HUES64 (cell line): ENCODE results near the gene NKAIN1.
"Not testable (repeated sequence)": the region's sequence is repeated elsewhere in the genome, so short reads cannot be mapped to it uniquely, and the experiment has no call there.

Source experiments
- H3K27ac ChIP-seq: 2 replicates; pipeline ENCODE4 v1.7.0; 2013; ENCODE audit warnings: low read depth, low read length, inconsistent platforms
- H3K27me3 ChIP-seq: 2 replicates; pipeline ENCODE4 v1.6.1; 2013; ENCODE audit warnings: mild to moderate bottlenecking, low read length; ENCODE audit not compliant: insufficient read depth
- H3K36me3 ChIP-seq: 2 replicates; pipeline ENCODE4 v1.6.1; 2013; ENCODE audit warnings: mild to moderate bottlenecking, low read length; ENCODE audit not compliant: insufficient read depth
- H3K4me1 ChIP-seq: 2 replicates; pipeline ENCODE4 v1.6.1; 2013; ENCODE audit warnings: mild to moderate bottlenecking, low read length, moderate library complexity; ENCODE audit not compliant: insufficient read depth
- H3K4me3 ChIP-seq: 2 replicates; pipeline ENCODE4 v1.5.1; 2013; ENCODE audit warnings: mild to moderate bottlenecking, low read length, moderate library complexity
- H3K9ac ChIP-seq: 2 replicates; pipeline ENCODE4 v1.6.1; 2013; ENCODE audit warnings: mild to moderate bottlenecking, low read depth, low read length
- H3K9me3 ChIP-seq: 2 replicates; pipeline ENCODE4 v1.6.1; 2013; ENCODE audit warnings: low read depth, low read length; ENCODE audit not compliant: insufficient read depth
- WGBS: fragments of 150-250, 120-280 bp; methylation state at CpG from one replicate; pipeline ENCODE4 v1.1.7; 2013; ENCODE audit warnings: missing lambda C conversion rate; 5-methylcytosine and 5-hydroxymethylcytosine counted together

The NKAIN1 gene

DNA sequence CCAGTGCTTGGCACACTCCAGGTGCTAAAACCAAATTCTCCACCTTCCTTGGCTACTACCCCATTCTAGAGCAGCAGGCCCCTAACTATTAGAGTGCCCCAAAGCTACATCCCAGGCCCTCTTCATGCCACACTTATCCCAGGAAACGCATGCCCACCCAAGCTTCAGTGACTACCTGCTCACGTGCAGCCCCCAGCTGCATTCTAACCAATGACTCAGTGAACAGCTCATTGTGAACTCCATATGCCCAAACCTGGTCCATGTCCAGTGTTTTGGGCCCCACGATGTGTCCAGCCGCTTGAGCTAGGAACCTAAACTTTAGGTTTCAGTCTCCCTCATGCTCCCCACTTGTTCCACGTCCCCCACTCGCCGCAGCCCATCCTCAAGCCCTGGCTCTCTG lies 41.5 kb downstream of the NKAIN1 start:
- Histone ChIP-seq H3K27me3 (no peaks in the 10 kb centered on the region), H3K4me3 (no peak overlapping the region), H3K36me3 (no peaks in the 10 kb centered on the region), H3K9ac (no peak overlapping the region), H3K27ac (no peak overlapping the region), H3K9me3 (no peaks in the 10 kb centered on the region), H3K4me1 (peaks cover 5% of the 10 kb centered on the region; the same call in 1 of the 2 replicates)
- 89% methylated on average over 7 of the region's 7 CpGs for WGBS

DNA sequence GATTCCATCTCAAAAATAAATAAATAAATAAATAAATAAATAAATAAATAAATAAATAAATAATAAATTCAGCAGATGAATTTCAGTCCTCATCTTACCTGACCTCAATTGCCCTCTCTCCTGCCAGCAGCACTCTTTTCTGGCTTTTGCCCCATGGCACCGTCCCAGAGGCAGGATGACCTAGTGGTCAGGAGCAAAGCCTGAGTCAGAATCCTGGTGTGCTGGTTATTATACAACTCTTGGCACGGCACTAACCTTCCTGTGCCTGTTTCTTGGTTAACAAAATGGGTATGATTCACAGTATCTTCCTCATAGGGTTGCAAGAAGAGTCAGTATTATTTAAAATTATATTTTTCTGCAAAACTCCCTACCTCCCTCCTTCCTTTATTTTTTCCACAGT lies 43.0 kb downstream of the NKAIN1 start:
- no peak overlapping the region for H3K4me3 ChIP-seq
- no peaks in the 10 kb centered on the region for H3K36me3 ChIP-seq
- H3K9ac ChIP-seq = no peak overlapping the region
- H3K9me3 ChIP-seq = no peaks in the 10 kb centered on the region
- 93% methylated on average over 2 of the region's 2 CpGs for WGBS
- no peak overlapping the region for H3K27ac ChIP-seq
- H3K27me3 ChIP-seq = no peaks in the 10 kb centered on the region
- H3K4me1 ChIP-seq = peaks cover 5% of the 10 kb centered on the region; the same call in 1 of the 2 replicates

DNA sequence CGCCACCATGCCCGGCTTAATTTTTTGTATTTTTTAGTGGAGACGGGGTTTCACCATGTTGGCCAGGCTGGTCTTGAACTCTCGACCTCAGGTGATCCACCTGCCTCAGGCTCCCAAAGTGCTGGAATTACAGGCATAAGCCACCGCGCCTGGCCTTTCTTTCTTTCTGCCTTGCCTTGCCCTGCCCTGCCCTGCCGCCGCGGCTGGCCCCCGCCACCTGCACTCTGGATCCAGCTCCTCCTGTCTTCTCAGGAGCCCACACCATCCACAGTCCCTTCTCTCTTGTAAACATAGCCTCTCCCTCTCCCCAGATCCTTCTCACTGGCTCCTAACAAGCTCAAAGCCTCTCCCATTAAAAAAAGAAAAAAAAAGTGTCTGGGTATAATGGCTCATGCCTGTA lies 44.4 kb downstream of the NKAIN1 start:
- H3K4me3 ChIP-seq, H3K27ac ChIP-seq, H3K9ac ChIP-seq, H3K4me1 ChIP-seq, H3K9me3 ChIP-seq, H3K27me3 ChIP-seq, H3K36me3 ChIP-seq: not testable (repeated sequence)
- WGBS = 80% methylated on average over 10 of the region's 10 CpGs

DNA sequence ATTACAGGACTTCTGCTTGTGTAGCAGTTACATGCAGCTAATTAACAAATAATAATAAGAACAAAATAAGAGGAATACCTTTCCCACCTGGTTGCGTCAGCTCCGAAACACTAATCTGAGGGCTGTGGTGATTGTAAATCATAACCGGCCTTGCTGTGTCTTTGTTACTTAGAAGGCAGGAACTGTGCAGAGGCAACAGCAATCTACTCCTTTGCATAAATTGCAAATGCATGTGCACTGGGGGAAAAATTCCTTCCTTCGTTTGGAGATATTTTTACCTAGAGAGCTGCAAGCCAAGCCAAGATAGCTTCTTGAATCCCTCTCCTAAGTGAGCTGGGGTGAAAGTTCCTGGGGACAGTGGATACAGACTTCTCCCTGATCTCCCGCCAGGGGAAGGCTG lies 46.0 kb downstream of the NKAIN1 start:
- peaks cover 1% of the 10 kb centered on the region; the same call in 1 of the 2 replicates for H3K4me1 ChIP-seq
- H3K4me3 ChIP-seq = no peak overlapping the region
- H3K27ac ChIP-seq = no peak overlapping the region
- no peaks in the 10 kb centered on the region for H3K36me3 ChIP-seq
- no peaks in the 10 kb centered on the region for H3K27me3 ChIP-seq
- WGBS = 90% methylated on average over 5 of the region's 5 CpGs
- no peaks in the 10 kb centered on the region for H3K9me3 ChIP-seq
- no peak overlapping the region for H3K9ac ChIP-seq

DNA sequence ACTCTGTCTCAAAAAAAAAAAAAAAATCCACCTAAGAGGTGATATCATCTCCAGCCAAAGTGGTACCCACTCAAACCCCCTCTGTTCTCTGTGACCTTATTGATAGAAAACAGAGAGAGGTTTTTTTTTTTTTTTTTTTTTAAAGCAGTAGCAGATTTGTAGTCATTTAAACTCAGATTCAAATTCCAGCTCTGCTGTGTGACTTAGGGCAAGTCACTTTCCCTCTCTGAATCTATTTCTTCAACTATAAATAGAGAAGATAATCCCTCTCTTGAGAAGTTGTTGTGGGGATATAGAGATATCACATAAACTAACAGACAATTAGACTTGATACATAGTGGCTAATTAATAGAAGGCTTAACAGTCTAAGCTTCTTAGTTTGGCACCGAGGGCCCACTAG lies 48.4 kb downstream of the NKAIN1 start:
- H3K27me3 ChIP-seq = no peaks in the 10 kb centered on the region
- H3K36me3 ChIP-seq = no peaks in the 10 kb centered on the region
- no peaks in the 10 kb centered on the region for H3K4me1 ChIP-seq
- H3K9me3 ChIP-seq = no peaks in the 10 kb centered on the region
- no peak overlapping the region for H3K4me3 ChIP-seq
- no peak overlapping the region for H3K27ac ChIP-seq
- WGBS = 97% methylated on average over 1 of the region's 1 CpG
- no peak overlapping the region for H3K9ac ChIP-seq

DNA sequence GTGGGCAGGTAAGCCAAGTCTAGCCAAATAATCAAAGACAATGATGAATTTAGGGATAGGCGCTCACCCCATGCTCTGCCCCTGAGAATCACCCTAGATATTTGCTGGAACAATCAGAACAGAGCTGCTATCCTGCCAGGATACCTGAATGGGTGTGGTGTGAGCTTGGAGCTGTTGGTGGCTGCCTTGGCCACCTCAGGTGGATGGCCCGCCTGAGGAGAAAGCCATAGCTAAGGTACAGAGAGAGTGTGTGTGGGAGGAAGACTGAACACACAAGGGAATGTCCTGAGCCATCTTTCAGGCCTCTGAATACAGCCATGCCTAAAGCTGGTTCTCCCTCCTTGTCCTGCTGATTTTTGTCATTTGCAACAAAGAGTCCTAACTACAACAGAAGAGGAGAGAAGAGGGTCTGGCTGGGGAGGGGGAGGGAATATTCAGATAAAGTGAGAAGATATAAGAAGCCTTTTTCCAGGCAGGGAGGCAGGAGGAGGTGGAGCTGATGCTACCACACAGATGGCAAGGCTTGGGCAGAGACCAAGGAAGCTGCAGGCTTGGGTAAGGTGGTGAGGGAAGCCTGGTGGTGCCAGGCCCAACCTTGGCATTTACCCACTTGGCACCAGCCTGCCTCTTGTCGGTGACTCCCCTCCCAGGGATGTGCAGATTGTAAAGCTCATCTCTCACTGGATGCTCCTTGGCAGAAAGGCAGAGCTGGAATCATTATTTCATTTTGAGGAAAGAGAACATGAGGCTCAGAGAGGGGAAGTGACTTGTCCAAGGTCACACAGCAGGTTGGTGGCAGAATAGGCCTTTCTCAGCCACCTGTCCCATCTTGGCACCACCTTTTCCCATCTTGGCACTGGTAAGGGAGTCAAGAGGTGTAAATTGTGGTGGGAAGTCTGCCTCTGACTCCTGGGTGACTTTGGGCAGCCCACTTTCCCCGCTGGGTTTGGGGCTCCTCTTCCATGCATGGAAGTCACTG lies 49.7 kb downstream of the NKAIN1 start:
- 94% methylated on average over 4 of the region's 4 CpGs for WGBS
- Histone ChIP-seq H3K9ac (no peak overlapping the region), H3K27me3 (no peaks in the 10 kb centered on the region), H3K4me1 (no peaks in the 10 kb centered on the region), H3K4me3 (no peak overlapping the region), H3K27ac (no peak overlapping the region), H3K36me3 (no peaks in the 10 kb centered on the region), H3K9me3 (no peaks in the 10 kb centered on the region)

DNA sequence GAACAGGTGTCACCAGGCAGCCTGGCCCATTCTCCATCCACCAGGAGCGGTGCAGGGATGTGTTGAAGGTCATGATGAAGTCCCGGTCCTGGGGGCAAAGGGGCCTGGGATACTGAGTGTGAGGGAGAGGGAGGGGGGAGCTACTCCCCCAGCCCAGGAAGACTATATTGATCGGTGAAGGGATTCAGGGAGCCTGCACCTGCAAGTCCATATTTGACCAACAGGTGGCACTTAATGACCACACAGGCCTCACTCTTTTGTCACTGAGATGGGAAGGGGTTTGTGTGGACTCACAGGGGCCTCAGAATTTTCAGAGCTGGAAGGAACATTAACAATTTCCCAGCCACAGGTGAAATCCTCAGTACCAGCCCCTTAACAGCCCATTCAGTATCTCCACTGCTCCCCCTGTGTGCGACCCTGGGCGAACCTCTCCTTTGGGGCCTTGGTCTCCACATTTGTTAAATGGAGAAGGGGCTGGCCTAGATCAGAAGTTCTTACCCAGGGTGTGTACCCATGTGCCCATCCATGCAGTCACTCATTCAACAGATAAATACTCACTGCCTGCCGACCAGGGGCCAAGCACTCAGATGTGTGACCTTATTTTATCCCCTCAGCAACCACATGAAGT lies 55.6 kb downstream of the NKAIN1 start:
- Histone ChIP-seq H3K27ac (no peak overlapping the region), H3K27me3 (no peaks in the 10 kb centered on the region), H3K4me3 (no peak overlapping the region), H3K9me3 (no peaks in the 10 kb centered on the region), H3K9ac (no peak overlapping the region), H3K4me1 (no peaks in the 10 kb centered on the region), H3K36me3 (0 out of 2 replicates have a peak, but pooled peaks cover 6% of the 10 kb centered on the region)
- WGBS = 48% methylated on average over 6 of the region's 6 CpGs

DNA sequence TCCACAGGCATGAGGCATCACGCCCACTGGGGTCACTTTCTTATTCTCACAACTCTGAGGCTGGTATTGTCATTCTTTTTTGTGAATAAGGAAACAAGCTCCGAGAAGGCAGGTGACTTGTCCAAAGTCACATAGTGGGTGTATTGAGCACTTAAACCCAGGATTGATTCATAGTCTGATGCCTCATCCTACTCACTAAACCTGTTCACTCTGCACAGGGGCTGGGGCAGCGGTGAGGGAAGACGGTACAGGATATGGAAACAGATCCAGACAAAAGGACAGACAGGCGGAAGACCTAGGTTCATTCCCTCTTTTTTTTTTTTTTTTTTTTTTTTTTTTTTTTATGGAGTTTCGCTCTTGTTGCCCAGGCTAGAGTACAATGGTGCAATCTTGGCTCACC lies 56.6 kb downstream of the NKAIN1 start:
- Histone ChIP-seq H3K27ac (no peak overlapping the region), H3K36me3 (0 out of 2 replicates have a peak, but pooled peaks cover 6% of the 10 kb centered on the region), H3K9me3 (no peaks in the 10 kb centered on the region), H3K9ac (no peak overlapping the region), H3K4me1 (no peaks in the 10 kb centered on the region), H3K27me3 (no peaks in the 10 kb centered on the region), H3K4me3 (no peak overlapping the region)
- 94% methylated on average over 6 of the region's 6 CpGs for WGBS

DNA sequence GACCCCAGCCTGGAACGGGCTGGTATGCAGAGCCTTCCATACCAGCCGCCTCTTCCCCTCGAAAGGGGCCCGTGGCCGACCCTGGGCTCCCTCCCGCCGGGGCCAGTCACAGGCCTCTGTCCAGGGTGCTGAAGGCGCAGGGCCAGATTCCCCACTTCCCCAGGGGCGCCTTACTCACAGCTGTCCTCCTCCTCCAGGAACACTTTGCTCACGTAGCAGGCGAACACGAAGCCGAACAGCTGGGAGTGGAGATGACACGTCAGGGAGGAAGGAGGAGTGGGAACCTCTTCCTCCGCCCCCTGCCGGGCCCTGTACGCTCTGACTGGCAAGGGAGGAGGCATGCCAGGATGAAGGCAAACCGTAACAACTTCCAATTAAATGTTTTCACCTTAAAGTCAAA lies 57.3 kb downstream of the NKAIN1 start:
- WGBS = 24% methylated on average over 18 of the region's 18 CpGs
- no peaks in the 10 kb centered on the region for H3K4me1 ChIP-seq

DNA sequence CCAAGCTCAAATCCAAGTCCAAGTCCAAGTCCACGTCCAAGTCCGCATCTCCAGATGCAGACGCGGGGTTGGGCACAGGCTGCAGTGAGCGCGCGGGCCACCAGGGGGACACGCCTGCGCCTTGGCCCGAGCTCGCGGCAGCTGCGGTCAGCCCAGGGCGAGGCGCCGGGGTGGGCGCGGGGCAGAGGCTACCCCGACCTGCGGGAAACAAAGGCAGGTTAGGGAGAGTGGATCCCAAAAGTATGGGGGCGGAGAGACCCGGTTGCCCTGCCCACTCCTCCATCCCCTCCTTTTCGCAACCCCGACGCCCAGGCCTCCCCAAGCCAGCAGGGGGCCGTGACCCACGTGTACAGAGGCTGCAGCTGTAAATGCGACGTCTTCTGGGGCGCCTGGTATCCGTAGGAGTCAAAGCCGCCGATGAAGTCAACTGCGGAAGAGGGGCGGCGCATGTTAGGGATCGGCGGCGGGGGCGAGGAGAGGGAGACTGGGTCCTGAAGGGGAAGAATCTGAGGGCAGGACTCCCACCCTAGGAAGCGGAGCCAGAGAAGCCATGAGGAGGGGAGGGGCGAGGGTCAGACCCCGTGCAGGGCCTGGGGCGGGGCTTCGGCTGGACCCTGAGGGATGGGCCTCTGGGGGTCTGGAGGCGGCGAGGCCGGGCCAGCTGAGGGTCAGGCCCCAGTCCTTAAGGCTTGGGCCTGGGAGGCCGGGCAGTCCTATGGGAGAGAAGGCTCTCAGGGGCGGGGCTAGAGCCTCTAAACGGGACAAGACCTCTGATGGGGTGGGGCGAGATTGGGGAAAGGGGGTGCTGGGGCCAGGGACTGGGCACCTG lies 58.0 kb downstream of the NKAIN1 start:
- Histone ChIP-seq H3K27ac (no peak overlapping the region), H3K27me3 (no peaks in the 10 kb centered on the region), H3K9ac (no peak overlapping the region), H3K9me3 (no peaks in the 10 kb centered on the region), H3K4me3 (peak overlapping the region; percentile 45), H3K4me1 (no peaks in the 10 kb centered on the region), H3K36me3 (0 out of 2 replicates have a peak, but pooled peaks cover 6% of the 10 kb centered on the region)
- 53% methylated on average over 52 of the region's 52 CpGs for WGBS

More for the DNA sequence above, 57.3 kb downstream of the NKAIN1 start:
- H3K27me3 ChIP-seq = no peaks in the 10 kb centered on the region
- H3K9me3 ChIP-seq = no peaks in the 10 kb centered on the region
- no peak overlapping the region for H3K9ac ChIP-seq
- H3K27ac ChIP-seq = no peak overlapping the region
- H3K4me3 ChIP-seq = peak overlapping the region; percentile 45
- H3K36me3 ChIP-seq = 0 out of 2 replicates have a peak, but pooled peaks cover 6% of the 10 kb centered on the region

DNA sequence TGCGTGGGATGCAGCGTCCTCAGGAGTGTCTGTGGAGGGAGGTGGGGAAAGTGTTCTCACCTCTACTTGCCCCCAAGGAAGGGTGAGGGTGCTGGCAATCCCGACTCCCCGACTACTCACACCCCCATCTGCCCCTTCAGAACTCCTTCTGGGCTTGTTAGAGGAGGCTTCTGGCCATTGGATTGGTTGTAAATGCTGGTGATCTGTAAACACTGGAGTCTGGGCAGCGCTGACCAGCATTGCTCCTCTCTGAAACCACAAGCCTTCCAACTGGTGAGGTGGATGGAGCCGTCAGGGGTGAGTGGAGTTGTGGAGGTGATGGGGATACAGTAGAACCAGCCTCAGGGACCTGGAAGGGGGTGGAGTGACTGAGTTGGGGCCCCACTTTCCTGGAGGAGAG lies 59.3 kb downstream of the NKAIN1 start:
- Histone ChIP-seq H3K27me3 (no peaks in the 10 kb centered on the region), H3K4me1 (no peaks in the 10 kb centered on the region), H3K9ac (no peak overlapping the region), H3K4me3 (no peak overlapping the region), H3K27ac (no peak overlapping the region), H3K36me3 (0 out of 2 replicates have a peak, but pooled peaks cover 6% of the 10 kb centered on the region), H3K9me3 (no peaks in the 10 kb centered on the region)
- 90% methylated on average over 2 of the region's 6 CpGs for WGBS
